ENCODE results near the gene KCNQ5. TPM values are rescaled to one million over a fixed set of nuclear protein-coding genes. Genes with fewer than 3 reads are reported as not detected.
"Not testable (repeated sequence)": the region's sequence is repeated elsewhere in the genome, so short reads cannot be mapped to it uniquely, and the experiment has no call there.

Gene KCNQ5
- total and polyA plus RNA-seq, 4 donors = 0.15 to 8.1 (median 2.4) TPM

- H3K4me3 ChIP-seq (ENCODE audit: low read length in 2 of 2); ATAC-seq (ENCODE audit: low FRiP score); H3K9me3 ChIP-seq (ENCODE audit: control insufficient read depth, low read length); H3K36me3 ChIP-seq (ENCODE audit: control insufficient read depth in 1 of 2, insufficient read depth in 2 of 2, low read length in 1 of 2); DNase-seq; H3K27me3 ChIP-seq (ENCODE audit: control insufficient read depth in 1 of 2, insufficient read depth in 2 of 2, low read length in 1 of 2); H3K27ac ChIP-seq (ENCODE audit: low read depth in 1 of 2, low read length in 2 of 2); intact Hi-C loops (cut with DNase I); H3K4me1 ChIP-seq (ENCODE audit: control insufficient read depth in 1 of 2, insufficient read depth in 2 of 2, low read length in 2 of 2): not testable (repeated sequence)
- WGBS, 2 donors = 67 to 76% methylated on average over 3 of the region's 3 CpGs
Observed at GRCh38 chr6:72898313-72898712, 276.4 kb downstream of the KCNQ5 start.

GRCh38 chr6:72905705-72906478 is 284.0 kb downstream of the KCNQ5 start:
- H3K36me3 ChIP-seq (ENCODE audit: control insufficient read depth in 1 of 2, insufficient read depth in 2 of 2, low read length in 1 of 2) = no peaks in the 10 kb centered on the region
- H3K27ac ChIP-seq (ENCODE audit: low read depth in 1 of 2, low read length in 2 of 2) = no peak overlapping the region
- 96 to 99% methylated on average over 6 of the region's 6 CpGs for WGBS, 2 donors
- H3K4me1 ChIP-seq (ENCODE audit: control insufficient read depth in 1 of 2, insufficient read depth in 2 of 2, low read length in 2 of 2) = no peaks in the 10 kb centered on the region
- DNase-seq (no peak), ATAC-seq (ENCODE audit: low FRiP score) (no peak)
- no peaks in the 10 kb centered on the region for H3K9me3 ChIP-seq (ENCODE audit: control insufficient read depth, low read length)
- no peaks in the 10 kb centered on the region for H3K27me3 ChIP-seq (ENCODE audit: control insufficient read depth in 1 of 2, insufficient read depth in 2 of 2, low read length in 1 of 2)
- no peak overlapping the region for H3K4me3 ChIP-seq (ENCODE audit: low read length in 2 of 2)
- intact Hi-C loops (cut with DNase I) = no loop called here

GRCh38 chr6:72911463-72912155 is 289.7 kb downstream of the KCNQ5 start:
- no peak overlapping the region for H3K4me3 ChIP-seq (ENCODE audit: low read length in 2 of 2)
- ATAC-seq (ENCODE audit: low FRiP score) (no peak), DNase-seq (no peak)
- no peaks in the 10 kb centered on the region for H3K36me3 ChIP-seq (ENCODE audit: control insufficient read depth in 1 of 2, insufficient read depth in 2 of 2, low read length in 1 of 2)
- no peak overlapping the region for H3K27ac ChIP-seq (ENCODE audit: low read depth in 1 of 2, low read length in 2 of 2)
- no peaks in the 10 kb centered on the region for H3K9me3 ChIP-seq (ENCODE audit: control insufficient read depth, low read length)
- no peaks in the 10 kb centered on the region for H3K4me1 ChIP-seq (ENCODE audit: control insufficient read depth in 1 of 2, insufficient read depth in 2 of 2, low read length in 2 of 2)
- intact Hi-C loops (cut with DNase I) = no loop called here
- no peaks in the 10 kb centered on the region for H3K27me3 ChIP-seq (ENCODE audit: control insufficient read depth in 1 of 2, insufficient read depth in 2 of 2, low read length in 1 of 2)
- 65 to 69% methylated on average over 2 of the region's 2 CpGs for WGBS, 2 donors

- no peaks in the 10 kb centered on the region for H3K9me3 ChIP-seq (ENCODE audit: control insufficient read depth, low read length)
- no peaks in the 10 kb centered on the region for H3K27me3 ChIP-seq (ENCODE audit: control insufficient read depth in 1 of 2, insufficient read depth in 2 of 2, low read length in 1 of 2)
- WGBS, 2 donors = 96 to 100% methylated on average over 1 of the region's 1 CpG
- intact Hi-C loops (cut with DNase I) = no loop called here
- DNase-seq (no peak), ATAC-seq (ENCODE audit: low FRiP score) (no peak)
- no peaks in the 10 kb centered on the region for H3K36me3 ChIP-seq (ENCODE audit: control insufficient read depth in 1 of 2, insufficient read depth in 2 of 2, low read length in 1 of 2)
- H3K4me3 ChIP-seq (ENCODE audit: low read length in 2 of 2) = no peak overlapping the region
- no peaks in the 10 kb centered on the region for H3K4me1 ChIP-seq (ENCODE audit: control insufficient read depth in 1 of 2, insufficient read depth in 2 of 2, low read length in 2 of 2)
- H3K27ac ChIP-seq (ENCODE audit: low read depth in 1 of 2, low read length in 2 of 2) = no peak overlapping the region
Observed at GRCh38 chr6:72913797-72914196, 291.9 kb downstream of the KCNQ5 start.

GRCh38 chr6:72916298-72916697 is 294.4 kb downstream of the KCNQ5 start:
- DNase-seq = no peak
- Histone ChIP-seq H3K27me3 (ENCODE audit: control insufficient read depth in 1 of 2, insufficient read depth in 2 of 2, low read length in 1 of 2) (no peaks in the 10 kb centered on the region), H3K4me3 (ENCODE audit: low read length in 2 of 2) (no peak overlapping the region), H3K36me3 (ENCODE audit: control insufficient read depth in 1 of 2, insufficient read depth in 2 of 2, low read length in 1 of 2) (no peaks in the 10 kb centered on the region), H3K9me3 (ENCODE audit: control insufficient read depth, low read length) (no peaks in the 10 kb centered on the region), H3K27ac (ENCODE audit: low read depth in 1 of 2, low read length in 2 of 2) (no peak overlapping the region), H3K4me1 (ENCODE audit: control insufficient read depth in 1 of 2, insufficient read depth in 2 of 2, low read length in 2 of 2) (peaks cover 0 to 2% of the 10 kb centered on the region in 2 donors)
- intact Hi-C loops (cut with DNase I) = no loop called here
- 84 to 92% methylated on average over 6 of the region's 6 CpGs for WGBS, 2 donors
- no peak for ATAC-seq (ENCODE audit: low FRiP score)

- no peak for ATAC-seq (ENCODE audit: low FRiP score)
- WGBS, 2 donors = 87 to 90% methylated on average over 1 of the region's 1 CpG
Observed at GRCh38 chr6:72916906-72917305, 295.0 kb downstream of the KCNQ5 start.

GRCh38 chr6:72922401-72922800 is 300.5 kb downstream of the KCNQ5 start:
- H3K36me3 ChIP-seq (ENCODE audit: control insufficient read depth in 1 of 2, insufficient read depth in 2 of 2, low read length in 1 of 2) = no peaks in the 10 kb centered on the region
- H3K9me3 ChIP-seq (ENCODE audit: control insufficient read depth, low read length) = no peaks in the 10 kb centered on the region
- no peak overlapping the region for H3K27ac ChIP-seq (ENCODE audit: low read depth in 1 of 2, low read length in 2 of 2)
- no peaks in the 10 kb centered on the region for H3K27me3 ChIP-seq (ENCODE audit: control insufficient read depth in 1 of 2, insufficient read depth in 2 of 2, low read length in 1 of 2)
- H3K4me1 ChIP-seq (ENCODE audit: control insufficient read depth in 1 of 2, insufficient read depth in 2 of 2, low read length in 2 of 2) = peaks cover 0 to 2% of the 10 kb centered on the region in 2 donors
- intact Hi-C loops (cut with DNase I) = no loop called here
- no peak for ATAC-seq (ENCODE audit: low FRiP score)
- 98 to 100% methylated on average over 1 of the region's 1 CpG for WGBS, 2 donors
- no peak overlapping the region for H3K4me3 ChIP-seq (ENCODE audit: low read length in 2 of 2)
- no peak for DNase-seq

More at GRCh38 chr6:72916906-72917305, 295.0 kb downstream of the KCNQ5 start:
- H3K36me3 ChIP-seq (ENCODE audit: control insufficient read depth in 1 of 2, insufficient read depth in 2 of 2, low read length in 1 of 2) = no peaks in the 10 kb centered on the region
- no peaks in the 10 kb centered on the region for H3K9me3 ChIP-seq (ENCODE audit: control insufficient read depth, low read length)
- H3K27me3 ChIP-seq (ENCODE audit: control insufficient read depth in 1 of 2, insufficient read depth in 2 of 2, low read length in 1 of 2) = no peaks in the 10 kb centered on the region
- no peak overlapping the region for H3K4me3 ChIP-seq (ENCODE audit: low read length in 2 of 2)
- peaks cover 0 to 2% of the 10 kb centered on the region in 2 donors for H3K4me1 ChIP-seq (ENCODE audit: control insufficient read depth in 1 of 2, insufficient read depth in 2 of 2, low read length in 2 of 2)
- no peak overlapping the region for H3K27ac ChIP-seq (ENCODE audit: low read depth in 1 of 2, low read length in 2 of 2)
- intact Hi-C loops (cut with DNase I) = no loop called here
- DNase-seq = no peak

GRCh38 chr6:72925136-72925535 is 303.3 kb downstream of the KCNQ5 start:
- Histone ChIP-seq H3K27ac (ENCODE audit: low read depth in 1 of 2, low read length in 2 of 2) (no peak overlapping the region), H3K36me3 (ENCODE audit: control insufficient read depth in 1 of 2, insufficient read depth in 2 of 2, low read length in 1 of 2) (no peaks in the 10 kb centered on the region), H3K4me1 (ENCODE audit: control insufficient read depth in 1 of 2, insufficient read depth in 2 of 2, low read length in 2 of 2) (peaks cover 0 to under 1% of the 10 kb centered on the region in 2 donors), H3K9me3 (ENCODE audit: control insufficient read depth, low read length) (no peaks in the 10 kb centered on the region), H3K4me3 (ENCODE audit: low read length in 2 of 2) (no peak overlapping the region), H3K27me3 (ENCODE audit: control insufficient read depth in 1 of 2, insufficient read depth in 2 of 2, low read length in 1 of 2) (no peaks in the 10 kb centered on the region)
- ATAC-seq (ENCODE audit: low FRiP score) = no peak
- DNase-seq = no peak
- intact Hi-C loops (cut with DNase I) = no loop called here

All from aorta (tissue), 5 donors.